ENCODE measurements around the gene MCF2L2. TPM values are rescaled to one million over a fixed set of nuclear protein-coding genes. Genes with fewer than 3 reads are reported as not detected.

The MCF2L2 gene
- total RNA-seq, 1 donor = under 0.01 TPM

DNA sequence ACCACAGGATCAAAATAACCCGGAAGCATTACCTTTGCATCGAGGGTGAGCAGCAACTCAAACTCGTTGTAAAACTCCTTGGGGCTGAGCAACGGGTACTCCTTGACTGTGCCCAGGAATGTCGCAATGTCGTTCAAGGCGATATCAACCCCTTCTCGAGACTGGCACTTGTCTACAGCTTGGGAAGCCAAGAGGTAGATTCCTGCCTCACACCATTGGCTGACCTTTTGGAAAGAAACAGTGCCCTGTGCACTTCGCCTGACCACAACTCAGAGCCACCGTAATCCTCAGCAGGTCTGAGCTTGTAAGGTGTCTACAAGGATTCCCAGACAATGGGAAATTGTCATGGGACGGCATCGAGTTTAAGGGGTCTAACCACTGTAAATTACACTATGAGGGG lies 131.5 kb downstream of the MCF2L2 start:
- no peaks in the 10 kb centered on the region for H4K20me1 ChIP-seq (ENCODE audit: insufficient read depth, low read length)
- no peak overlapping the region for H3K27ac ChIP-seq (ENCODE audit: low read depth, low read length)
- no peaks in the 10 kb centered on the region for H3K9me3 ChIP-seq (ENCODE audit: low read depth, low read length)
- H3K36me3 ChIP-seq (ENCODE audit: insufficient read depth, low read length) = no peaks in the 10 kb centered on the region
- H3K79me2 ChIP-seq (ENCODE audit: insufficient read depth, low read length) = no peaks in the 10 kb centered on the region
- H2AFZ ChIP-seq (ENCODE audit: low read length) = no peak overlapping the region
- DNase-seq (ENCODE audit: insufficient read length, low spot score, missing footprints) = no peak
- no peak overlapping the region for H3K4me2 ChIP-seq (ENCODE audit: insufficient read depth, low read length)
- H3K4me1 ChIP-seq (ENCODE audit: insufficient read depth, low read length) = peaks cover 15% of the 10 kb centered on the region
- no peak overlapping the region for H3K4me3 ChIP-seq (ENCODE audit: insufficient read depth, low read length)
- H3K27me3 ChIP-seq (ENCODE audit: insufficient read depth, low read length) = no peaks in the 10 kb centered on the region
- TF ChIP-seq CTCF (IDR thresholded peaks at IDR 0.05; ENCODE audit: extremely low read depth, low read depth, low read length) = no peak

- DNase-seq (ENCODE audit: insufficient read length, low spot score, missing footprints) = no peak
- Histone ChIP-seq H3K4me1 (ENCODE audit: insufficient read depth, low read length) (peaks cover 11% of the 10 kb centered on the region), H2AFZ (ENCODE audit: low read length) (no peak overlapping the region), H3K4me3 (ENCODE audit: insufficient read depth, low read length) (no peak overlapping the region), H3K9me3 (ENCODE audit: low read depth, low read length) (no peaks in the 10 kb centered on the region), H3K27me3 (ENCODE audit: insufficient read depth, low read length) (no peaks in the 10 kb centered on the region), H3K79me2 (ENCODE audit: insufficient read depth, low read length) (no peaks in the 10 kb centered on the region), H3K27ac (ENCODE audit: low read depth, low read length) (no peak overlapping the region), H4K20me1 (ENCODE audit: insufficient read depth, low read length) (no peaks in the 10 kb centered on the region), H3K36me3 (ENCODE audit: insufficient read depth, low read length) (no peaks in the 10 kb centered on the region), H3K4me2 (ENCODE audit: insufficient read depth, low read length) (no peak overlapping the region)
- no peak for TF ChIP-seq CTCF (IDR thresholded peaks at IDR 0.05; ENCODE audit: extremely low read depth, low read depth, low read length)
Measured at GRCh38 chr3:183295211-183295610, 133.2 kb downstream of the MCF2L2 start.

DNA sequence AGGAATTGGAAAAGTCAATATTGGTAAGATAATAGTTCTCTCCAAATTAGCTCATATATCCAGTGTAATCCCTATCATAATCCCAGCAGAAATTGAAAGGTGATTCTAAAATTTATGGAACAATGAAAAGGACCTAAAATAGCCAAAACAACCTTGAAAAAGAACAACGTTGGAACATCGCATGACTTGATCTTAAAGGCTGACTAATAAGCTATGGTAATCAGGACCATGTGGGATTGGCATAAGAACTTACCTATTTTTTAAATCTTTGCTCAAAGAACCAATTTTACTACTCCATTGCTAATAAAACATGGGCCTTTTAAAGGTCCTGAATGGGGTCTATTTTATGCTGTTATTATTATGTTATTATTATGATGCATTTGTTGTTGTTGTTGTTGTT lies 134.5 kb downstream of the MCF2L2 start:
- Histone ChIP-seq H4K20me1 (ENCODE audit: insufficient read depth, low read length) (no peaks in the 10 kb centered on the region), H3K4me3 (ENCODE audit: insufficient read depth, low read length) (no peak overlapping the region), H3K4me2 (ENCODE audit: insufficient read depth, low read length) (no peak overlapping the region), H3K79me2 (ENCODE audit: insufficient read depth, low read length) (no peaks in the 10 kb centered on the region), H3K9me3 (ENCODE audit: low read depth, low read length) (no peaks in the 10 kb centered on the region), H3K36me3 (ENCODE audit: insufficient read depth, low read length) (no peaks in the 10 kb centered on the region), H3K27me3 (ENCODE audit: insufficient read depth, low read length) (no peaks in the 10 kb centered on the region), H2AFZ (ENCODE audit: low read length) (no peak overlapping the region), H3K4me1 (ENCODE audit: insufficient read depth, low read length) (peaks cover 10% of the 10 kb centered on the region), H3K27ac (ENCODE audit: low read depth, low read length) (no peak overlapping the region)
- TF ChIP-seq CTCF (IDR thresholded peaks at IDR 0.05; ENCODE audit: extremely low read depth, low read depth, low read length) = no peak
- DNase-seq (ENCODE audit: insufficient read length, low spot score, missing footprints) = no peak

DNA sequence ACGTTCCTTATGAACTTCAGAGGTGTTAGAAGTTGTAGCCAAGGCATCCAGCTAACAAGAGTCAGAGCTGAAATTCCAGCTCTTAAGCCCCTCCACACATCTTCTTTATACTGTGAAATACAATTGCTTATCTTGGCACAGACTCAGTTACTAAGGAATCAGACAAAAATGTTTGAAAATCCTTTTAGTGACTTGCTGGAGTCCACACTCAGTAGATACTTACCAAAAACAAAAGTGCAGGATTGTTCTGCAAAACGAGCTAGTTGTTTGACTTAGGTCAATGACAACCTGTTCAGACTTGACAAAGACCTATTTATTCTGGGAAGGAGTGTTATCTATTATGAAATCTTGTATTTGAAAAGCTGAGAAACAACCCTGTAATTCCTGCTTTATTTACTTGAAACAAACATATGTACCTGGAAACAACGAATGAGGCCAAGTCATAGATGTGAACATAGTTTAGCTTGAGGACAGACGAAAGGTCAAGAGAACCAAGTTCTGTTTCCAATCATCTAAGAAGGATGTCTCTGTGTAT lies 136.9 kb downstream of the MCF2L2 start:
- no peak for TF ChIP-seq CTCF (IDR thresholded peaks at IDR 0.05; ENCODE audit: extremely low read depth, low read depth, low read length)
- no peak for DNase-seq (ENCODE audit: insufficient read length, low spot score, missing footprints)

More for the DNA sequence above, 136.9 kb downstream of the MCF2L2 start:
- Histone ChIP-seq H2AFZ (ENCODE audit: low read length) (no peak overlapping the region), H3K27me3 (ENCODE audit: insufficient read depth, low read length) (no peaks in the 10 kb centered on the region), H4K20me1 (ENCODE audit: insufficient read depth, low read length) (no peaks in the 10 kb centered on the region), H3K79me2 (ENCODE audit: insufficient read depth, low read length) (no peaks in the 10 kb centered on the region), H3K36me3 (ENCODE audit: insufficient read depth, low read length) (no peaks in the 10 kb centered on the region), H3K4me1 (ENCODE audit: insufficient read depth, low read length) (peaks cover 19% of the 10 kb centered on the region), H3K4me2 (ENCODE audit: insufficient read depth, low read length) (no peak overlapping the region), H3K9me3 (ENCODE audit: low read depth, low read length) (no peaks in the 10 kb centered on the region), H3K27ac (ENCODE audit: low read depth, low read length) (no peak overlapping the region), H3K4me3 (ENCODE audit: insufficient read depth, low read length) (no peak overlapping the region)

Data from osteoblast (primary cell).